Esophagus squamous epithelium (tissue), 5 donors: ENCODE data around the gene SAA4. TPM values are rescaled to one million over a fixed set of nuclear protein-coding genes. Genes with fewer than 3 reads are reported as not detected.

Source experiments
- DNase-seq: peaks from one replicate; lab custom pipeline; 2025; lab: John Stamatoyannopoulos, UW
- H3K27ac ChIP-seq, 4 donors: fragments of 200-600 bp; sonication (generic); one replicate each; pipeline ENCODE4 v1.5.1; 2016 to 2019; ENCODE audit warnings: mild to moderate bottlenecking in 1 of 4
- H3K27me3 ChIP-seq, 4 donors: fragments of 200-600 bp; sonication (generic); 1 replicate in 3 of 4; 2 replicates in 1 of 4; pipeline versions ENCODE4 v1.5.1 to v1.6.0; 2017 to 2021; ENCODE audit warnings: antibody characterized with exemption in 1 of 4
- H3K36me3 ChIP-seq, 3 donors: fragments of 200-600 bp; sonication (generic); one replicate each; pipeline ENCODE4 v1.5.1; 2016 to 2019
- H3K4me1 ChIP-seq, 3 donors: fragments of 200-600 bp; sonication (generic); one replicate each; pipeline ENCODE4 v1.5.1; 2017 to 2019
- H3K4me3 ChIP-seq, 4 donors: fragments of 200-600 bp; sonication (generic); 1 replicate in 3 of 4; 2 replicates in 1 of 4; pipeline ENCODE4 v1.5.1; 2016 to 2019; ENCODE audit warnings: mild to moderate bottlenecking in 2 of 4, moderate library complexity in 1 of 4
- H3K9me3 ChIP-seq, 3 donors: fragments of 200-600 bp; sonication (generic); one replicate each; pipeline ENCODE4 v1.5.1; 2016 to 2019
- CTCF ChIP-seq, 6 experiments: fragments of 450-650 bp in 4 of 6; fragments of 200-600 bp in 2 of 6; sonication (generic) in 2 of 6; IDR thresholded peaks; one replicate each; pipeline ENCODE4 v1.5.1; 2016 to 2019; ENCODE audit warnings: antibody characterized with exemption in 6 of 6, mild to moderate bottlenecking in 4 of 6, moderate library complexity in 4 of 6
- POLR2A ChIP-seq, 4 donors: fragments of 450-650 bp; IDR thresholded peaks; one replicate each; pipeline ENCODE4 v1.6.1; 2017; ENCODE audit warnings: antibody characterized with exemption in 4 of 4, mild to moderate bottlenecking in 4 of 4, moderate library complexity in 3 of 4
- WGBS, 2 donors: methylation state at CpG; one replicate each; pipeline ENCODE4 v1.1.5; 2018; 5-methylcytosine and 5-hydroxymethylcytosine counted together
- intact Hi-C: fragments of 100-400 bp; cut with DNase I; formaldehyde crosslinking; loops from one replicate; pipeline ENCODE4 v1.15.0; 2022
- total RNA-seq, 4 donors: library from RNA; depleted of rRNA; stranded (reverse); fragments of >200 nt; gene quantifications; one replicate each; pipeline ENCODE4 v1.1.0, GENCODE V29; 2016
- donor health status: DM: yes; HTN: yes; CAD: no.

The SAA4 gene
- total RNA-seq, 4 donors from 2014 or later: 1.3 TPM; not detected in 3

GRCh38 chr11:18245396-18245795, 8.8 kb upstream of the SAA4 start:
- Histone ChIP-seq H3K27ac (no peak overlapping the region), H3K27me3 (no peaks in the 10 kb centered on the region), H3K4me3 (no peak overlapping the region), H3K4me1 (no peaks in the 10 kb centered on the region), H3K36me3 (no peaks in the 10 kb centered on the region), H3K9me3 (no peaks in the 10 kb centered on the region)
- TF ChIP-seq CTCF (IDR thresholded peaks at IDR 0.05) (no peak), POLR2A (IDR thresholded peaks at IDR 0.05) (no peak)
- DNase-seq: no peak
- intact Hi-C loops: no loop called here
- WGBS, 2 donors: 67 to 78% methylated on average over 1 to 5 of the region's 6 CpGs

GRCh38 chr11:18243783-18244362, 7.3 kb upstream of the SAA4 start:
- no peak overlapping the region for H3K27ac ChIP-seq
- DNase-seq: no peak
- no peaks in the 10 kb centered on the region for H3K36me3 ChIP-seq
- H3K4me1 ChIP-seq: no peaks in the 10 kb centered on the region
- H3K27me3 ChIP-seq: peaks cover 0 to 9% (median 0%) of the 10 kb centered on the region in 4 donors
- H3K9me3 ChIP-seq: no peaks in the 10 kb centered on the region
- TF ChIP-seq CTCF (IDR thresholded peaks at IDR 0.05): peak; percentile 52 to 86 (median 75)
- TF ChIP-seq POLR2A (IDR thresholded peaks at IDR 0.05): no peak
- no peak overlapping the region for H3K4me3 ChIP-seq
- intact Hi-C loops: no loop called here
- 0% methylated on average over 1 of the region's 1 CpG for WGBS, 2 donors

- Histone ChIP-seq H3K4me1 (no peaks in the 10 kb centered on the region), H3K36me3 (no peaks in the 10 kb centered on the region), H3K27ac (no peak overlapping the region), H3K9me3 (no peaks in the 10 kb centered on the region), H3K4me3 (no peak overlapping the region), H3K27me3 (peaks cover 0 to 17% (median 0%) of the 10 kb centered on the region in 4 donors)
- DNase-seq: no peak
- 89 to 92% methylated on average over 1 of the region's 1 CpG for WGBS, 2 donors
- no peak for TF ChIP-seq CTCF (IDR thresholded peaks at IDR 0.05)
- intact Hi-C loops: no loop called here
Observed at GRCh38 chr11:18239655-18240054, 3.1 kb upstream of the SAA4 start.

- WGBS, 2 donors: 51 to 61% methylated on average over 8 of the region's 8 CpGs
- H3K27ac ChIP-seq: no peak overlapping the region
- peaks cover 0 to 17% (median 0%) of the 10 kb centered on the region in 4 donors for H3K27me3 ChIP-seq
- no peaks in the 10 kb centered on the region for H3K9me3 ChIP-seq
- DNase-seq: no peak
- no peak for TF ChIP-seq POLR2A (IDR thresholded peaks at IDR 0.05)
- no peak for TF ChIP-seq CTCF (IDR thresholded peaks at IDR 0.05)
- intact Hi-C loops: no loop called here
- no peaks in the 10 kb centered on the region for H3K4me1 ChIP-seq
- no peaks in the 10 kb centered on the region for H3K36me3 ChIP-seq
- H3K4me3 ChIP-seq: no peak overlapping the region
Observed at GRCh38 chr11:18235394-18236334, 938 bp downstream of the SAA4 start.

GRCh38 chr11:18233912-18234311, 2.7 kb downstream of the SAA4 start:
- no peak for TF ChIP-seq CTCF (IDR thresholded peaks at IDR 0.05)
- TF ChIP-seq POLR2A (IDR thresholded peaks at IDR 0.05): no peak
- Histone ChIP-seq H3K36me3 (no peaks in the 10 kb centered on the region), H3K4me3 (no peak overlapping the region), H3K9me3 (no peaks in the 10 kb centered on the region), H3K27me3 (peaks cover 0 to 8% (median 0%) of the 10 kb centered on the region in 4 donors), H3K4me1 (no peaks in the 10 kb centered on the region), H3K27ac (no peak overlapping the region)
- 89 to 91% methylated on average over 4 of the region's 4 CpGs for WGBS, 2 donors
- intact Hi-C loops: no loop called here
- no peak for DNase-seq
